Activated CD8-positive, alpha-beta memory T cell treated with anti-CD3 and anti-CD28 coated beads, Interleukin-2, amount 50 U/mL, for 4 hours (primary cell): ENCODE results near the gene POLR3G.

Source experiments
- DNase-seq: peaks from one replicate; pipeline ENCODE4 v3.0.0-alpha.2; 2020

POLR3G gene

GRCh38 chr5:90474235-90475107, at the start of gene POLR3G, which contains the start of gene MBLAC2:
POLR3G (plus strand) TSS chr5:90474864; CDS start chr5:90485568, 10,704 bp downstream.
MBLAC2 (minus strand) TSS chr5:90474771; CDS start chr5:90474292, 479 bp downstream.
- DNase-seq: peak; percentile 94

GRCh38 chr5:90434116-90434714, 40.4 kb upstream of the POLR3G start:
- peak; percentile 53 for DNase-seq

- no peak for DNase-seq
Measured at GRCh38 chr5:90437663-90438062, 37.0 kb upstream of the POLR3G start.

GRCh38 chr5:90438100-90438499, 36.6 kb upstream of the POLR3G start:
- no peak for DNase-seq

GRCh38 chr5:90440644-90441043, 34.0 kb upstream of the POLR3G start:
- DNase-seq: no peak

GRCh38 chr5:90446961-90447360, 27.7 kb upstream of the POLR3G start:
- no peak for DNase-seq

- DNase-seq: no peak
Measured at GRCh38 chr5:90461288-90461687, 13.4 kb upstream of the POLR3G start.

- DNase-seq: no peak
Measured at GRCh38 chr5:90472783-90473395, 1.8 kb upstream of the POLR3G start.

GRCh38 chr5:90473396-90474234, 1.0 kb upstream of the POLR3G start:
- DNase-seq: peak; percentile 19

GRCh38 chr5:90475436-90475980, 844 bp downstream of the POLR3G start:
- no peak for DNase-seq

GRCh38 chr5:90476391-90476790, 1.7 kb downstream of the POLR3G start:
- DNase-seq: no peak

- no peak for DNase-seq
Measured at GRCh38 chr5:90477073-90477472, 2.4 kb downstream of the POLR3G start.

GRCh38 chr5:90477621-90478215, 3.1 kb downstream of the POLR3G start:
- no peak for DNase-seq

GRCh38 chr5:90479611-90480385, 5.1 kb downstream of the POLR3G start:
- no peak for DNase-seq

- DNase-seq: no peak
Measured at GRCh38 chr5:90480699-90481098, 6.0 kb downstream of the POLR3G start.

- DNase-seq: no peak
Measured at GRCh38 chr5:90483206-90483605, 8.5 kb downstream of the POLR3G start.

GRCh38 chr5:90484540-90484939, 9.9 kb downstream of the POLR3G start:
- no peak for DNase-seq

GRCh38 chr5:90488791-90489190, 14.1 kb downstream of the POLR3G start:
- no peak for DNase-seq

GRCh38 chr5:90494043-90494442, 19.4 kb downstream of the POLR3G start:
- DNase-seq: no peak

- no peak for DNase-seq
Measured at GRCh38 chr5:90495146-90495545, 20.5 kb downstream of the POLR3G start.

- DNase-seq: no peak
Measured at GRCh38 chr5:90503596-90503995, 28.9 kb downstream of the POLR3G start.
